OCI-LY1 (cell line): Measurements from ENCODE around the gene DSG4.

Experiments
- H2AFZ ChIP-seq: fragments of 200-600 bp; sonication (generic), shearing (Covaris generic); 2 replicates; pipeline ENCODE4 v1.6.0; 2014; ENCODE audit warnings: antibody characterized with exemption, mild to moderate bottlenecking, low read length
- H3F3A ChIP-seq: fragments of 200-600 bp; sonication (generic), shearing (Covaris generic); 2 replicates; pipeline ENCODE4 v1.6.0; 2014; ENCODE audit warnings: mild to moderate bottlenecking, antibody characterized with exemption, low read length, moderate library complexity; ENCODE audit not compliant: insufficient read depth
- H3K27ac ChIP-seq: fragments of 200-600 bp; sonication (generic); 2 replicates; pipeline ENCODE4 v1.5.1; 2014; ENCODE audit warnings: low read length, mixed run types, mild to moderate bottlenecking, low read depth; ENCODE audit not compliant: poor library complexity, severe bottlenecking
- H3K27me3 ChIP-seq: fragments of 200-600 bp; sonication (generic); 2 replicates; pipeline ENCODE4 v1.6.0; 2014; ENCODE audit warnings: antibody characterized with exemption, mild to moderate bottlenecking, low read length, moderate library complexity; ENCODE audit not compliant: insufficient read depth
- H3K36me3 ChIP-seq: fragments of 200-600 bp; sonication (generic); 2 replicates; pipeline ENCODE4 v1.6.1; 2014; ENCODE audit warnings: mild to moderate bottlenecking, antibody characterized with exemption, low read length, moderate library complexity, mixed read lengths; ENCODE audit not compliant: insufficient read depth
- H3K4me1 ChIP-seq: fragments of 200-600 bp; sonication (generic); 2 replicates; pipeline ENCODE4 v1.5.1; 2014; ENCODE audit warnings: mild to moderate bottlenecking, low read length, moderate library complexity; ENCODE audit not compliant: insufficient read depth, severe bottlenecking
- H3K4me2 ChIP-seq: fragments of 200-600 bp; sonication (generic), shearing (Covaris generic); 2 replicates; pipeline ENCODE4 v1.6.1; 2014; ENCODE audit warnings: low read length
- H3K4me3 ChIP-seq: fragments of 200-600 bp; sonication (generic); 2 replicates; pipeline ENCODE4 v1.5.1; 2014; ENCODE audit warnings: low read length, low read depth, mild to moderate bottlenecking, mixed read lengths; ENCODE audit not compliant: poor library complexity, severe bottlenecking
- H3K79me2 ChIP-seq: fragments of 200-600 bp; shearing (Covaris generic); 2 replicates; pipeline ENCODE4 v1.6.1; 2016; ENCODE audit warnings: mixed run types, low read length, mixed read lengths; ENCODE audit not compliant: insufficient read depth
- H3K9ac ChIP-seq: fragments of 200-600 bp; sonication (generic), shearing (Covaris generic); 2 replicates; pipeline ENCODE4 v1.6.1; 2014; ENCODE audit warnings: mild to moderate bottlenecking, low read length, mixed read lengths
- H3K9me2 ChIP-seq: fragments of 200-600 bp; sonication (generic), shearing (Covaris generic); 2 replicates; pipeline ENCODE4 v1.6.1; 2014; ENCODE audit warnings: low read depth, mild to moderate bottlenecking, low read length, mixed read lengths
- H3K9me3 ChIP-seq: fragments of 200-600 bp; shearing (Covaris generic); 2 replicates; pipeline ENCODE4 v1.6.1; 2014; ENCODE audit warnings: low read length, mixed read lengths
- H4K20me1 ChIP-seq: fragments of 200-600 bp; sonication (generic), shearing (Covaris generic); 2 replicates; pipeline ENCODE4 v1.6.0; 2016; ENCODE audit warnings: mild to moderate bottlenecking, low read length; ENCODE audit not compliant: insufficient read depth
- CTCF ChIP-seq: fragments of 200-600 bp; sonication (generic), shearing (Covaris generic); IDR thresholded peaks from 2 replicates; pipeline ENCODE4 v1.5.1; 2017; ENCODE audit warnings: mild to moderate bottlenecking, antibody characterized with exemption, low read length, moderate library complexity, mixed read lengths
- EZH2 ChIP-seq: fragments of 200-600 bp; sonication (generic), shearing (Covaris generic); IDR thresholded peaks from 2 replicates; pipeline ENCODE4 v1.8.0; 2017; ENCODE audit warnings: borderline replicate concordance, mixed run types, mild to moderate bottlenecking, antibody characterized with exemption, low read length, moderate library complexity, mixed read lengths

Gene DSG4

DNA sequence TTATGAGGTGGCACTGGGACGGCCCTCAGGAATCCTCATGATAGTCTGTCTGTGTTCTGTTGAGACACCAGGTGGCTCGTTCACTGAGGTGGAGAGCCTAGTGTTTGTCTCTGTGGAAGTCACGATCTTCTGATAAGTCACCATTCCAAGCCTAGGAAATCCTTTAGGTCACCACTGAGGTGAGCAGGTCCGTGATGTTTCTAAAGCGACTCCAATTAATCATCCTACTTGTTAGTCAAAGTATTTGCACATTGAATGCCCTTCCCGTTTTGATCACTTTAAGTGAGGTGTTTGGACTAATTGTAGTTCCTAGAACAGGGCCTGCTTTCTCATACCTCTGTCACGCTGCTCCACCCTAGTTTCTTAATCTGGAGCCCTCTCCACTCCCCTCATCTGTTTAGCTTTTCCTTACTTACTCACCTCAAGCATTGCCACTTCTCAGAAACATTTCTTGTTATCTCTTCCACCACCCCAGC lies 42.9 kb downstream of the DSG4 start:
- H3K4me3 ChIP-seq: no peak overlapping the region
- no peaks in the 10 kb centered on the region for H3K9me2 ChIP-seq
- no peaks in the 10 kb centered on the region for H4K20me1 ChIP-seq
- no peaks in the 10 kb centered on the region for H3K79me2 ChIP-seq
- no peak for TF ChIP-seq CTCF
- TF ChIP-seq EZH2: no peak
- no peaks in the 10 kb centered on the region for H3F3A ChIP-seq
- H3K9ac ChIP-seq: no peak overlapping the region
- no peak overlapping the region for H3K4me2 ChIP-seq
- H3K9me3 ChIP-seq: no peaks in the 10 kb centered on the region
- no peak overlapping the region for H3K27ac ChIP-seq
- no peak overlapping the region for H2AFZ ChIP-seq
- no peaks in the 10 kb centered on the region for H3K27me3 ChIP-seq
- no peaks in the 10 kb centered on the region for H3K4me1 ChIP-seq
- no peaks in the 10 kb centered on the region for H3K36me3 ChIP-seq

- Histone ChIP-seq H3K9ac (no peak overlapping the region), H2AFZ (no peak overlapping the region), H3K4me2 (no peak overlapping the region)
Measured at GRCh38 chr18:31420032-31420431, 43.5 kb downstream of the DSG4 start.

DNA sequence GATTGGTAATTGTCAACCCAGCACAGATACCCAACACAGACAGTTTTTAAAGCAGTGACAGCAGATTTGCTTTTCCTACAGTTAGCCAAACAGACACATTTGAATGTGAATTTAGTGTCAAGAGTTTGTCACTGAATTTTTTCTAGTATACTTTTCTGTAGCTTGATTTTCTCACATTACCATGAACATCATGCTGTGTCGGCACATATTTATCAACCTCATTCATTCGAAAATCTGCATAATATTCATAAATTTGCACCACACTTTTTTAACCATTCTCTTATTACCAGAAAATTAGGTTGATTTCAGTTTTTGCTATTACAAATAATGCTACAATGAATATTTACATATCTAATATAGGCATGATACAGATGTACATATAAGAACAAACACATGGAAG lies 43.9 kb downstream of the DSG4 start:
- H3K4me1 ChIP-seq: no peaks in the 10 kb centered on the region
- H3K4me2 ChIP-seq: no peak overlapping the region
- no peaks in the 10 kb centered on the region for H4K20me1 ChIP-seq
- H3K27me3 ChIP-seq: no peaks in the 10 kb centered on the region
- H2AFZ ChIP-seq: no peak overlapping the region
- no peak overlapping the region for H3K4me3 ChIP-seq
- H3K79me2 ChIP-seq: no peaks in the 10 kb centered on the region
- no peaks in the 10 kb centered on the region for H3K36me3 ChIP-seq
- H3K9me3 ChIP-seq: no peaks in the 10 kb centered on the region
- no peak overlapping the region for H3K9ac ChIP-seq
- H3K9me2 ChIP-seq: no peaks in the 10 kb centered on the region
- no peak overlapping the region for H3K27ac ChIP-seq
- no peak for TF ChIP-seq CTCF
- no peak for TF ChIP-seq EZH2
- H3F3A ChIP-seq: no peaks in the 10 kb centered on the region

More at GRCh38 chr18:31420032-31420431, 43.5 kb downstream of the DSG4 start:
- no peaks in the 10 kb centered on the region for H3K9me3 ChIP-seq
- no peaks in the 10 kb centered on the region for H3F3A ChIP-seq
- no peaks in the 10 kb centered on the region for H3K36me3 ChIP-seq
- TF ChIP-seq CTCF: no peak
- no peak for TF ChIP-seq EZH2
- no peaks in the 10 kb centered on the region for H3K4me1 ChIP-seq
- no peak overlapping the region for H3K4me3 ChIP-seq
- H4K20me1 ChIP-seq: no peaks in the 10 kb centered on the region
- H3K9me2 ChIP-seq: no peaks in the 10 kb centered on the region
- no peaks in the 10 kb centered on the region for H3K27me3 ChIP-seq
- H3K79me2 ChIP-seq: no peaks in the 10 kb centered on the region
- H3K27ac ChIP-seq: no peak overlapping the region
